H1 (cell line): ENCODE results near the gene CCDC102A.

Experiments
- JUN ChIP-seq: IDR thresholded peaks from 2 replicates; pipeline ENCODE4 v1.6.1; 2011; ENCODE audit warnings: low read depth, mild to moderate bottlenecking, improper control_type of control experiment, low read length
- POLR2A ChIP-seq, 2 experiments: IDR thresholded peaks; 1 replicate in 1 of 2; 2 replicates in 1 of 2; pipeline ENCODE4 v1.6.1; 2011; ENCODE audit warnings: low read depth in 2 of 2, low read length in 2 of 2, mild to moderate bottlenecking in 2 of 2; ENCODE audit errors: control extremely low read depth in 1 of 2
- RFX5 ChIP-seq: IDR thresholded peaks from 2 replicates; pipeline ENCODE4 v1.6.1; 2011; ENCODE audit warnings: low read depth, low read length, improper control_type of control experiment, borderline replicate concordance

- TF ChIP-seq JUN (no peak), POLR2A (IDR thresholded peaks at IDR 0.05; ENCODE audit: control extremely low read depth in 1 of 2, low read depth in 2 of 2, low read length in 2 of 2) (no peak), RFX5 (no peak)
Observed at GRCh38 chr16:57532266-57532625, 4.1 kb downstream of the CCDC102A start.
